GM20431 (cell line): ENCODE measurements around the gene FAM110A.
"Not testable (repeated sequence)": the region's sequence is repeated elsewhere in the genome, so short reads cannot be mapped to it uniquely, and the experiment has no call there.

Source experiments
- in situ Hi-C: fragments of 300-500 bp; cut with MseI, MboI; formaldehyde crosslinking; loops from one replicate; pipeline ENCODE4 v1.15.0; 2020; ENCODE audit warnings: low sequenced_read_pairs; ENCODE audit not compliant: unreplicated experiment

FAM110A gene

DNA sequence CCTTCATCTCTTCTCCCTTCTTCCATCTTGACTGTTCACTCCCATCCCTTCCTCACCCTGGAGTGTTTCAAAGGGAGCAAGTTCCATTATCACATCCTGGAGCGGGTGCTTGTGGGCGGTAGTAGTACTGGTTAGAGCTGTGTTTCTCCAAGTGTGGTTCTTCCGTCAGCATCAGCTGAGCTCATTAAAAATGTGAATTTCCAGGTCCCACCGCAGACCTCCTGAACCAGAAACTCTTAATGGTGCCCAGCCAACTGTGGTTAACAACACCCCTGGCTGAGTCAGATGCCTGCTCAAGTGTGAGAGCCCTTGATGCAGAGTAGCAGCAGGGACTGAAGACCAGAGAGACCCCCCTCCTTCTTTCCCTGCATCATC lies 58.2 kb downstream of the FAM110A start:
- in situ Hi-C loops, result no loop called here

DNA sequence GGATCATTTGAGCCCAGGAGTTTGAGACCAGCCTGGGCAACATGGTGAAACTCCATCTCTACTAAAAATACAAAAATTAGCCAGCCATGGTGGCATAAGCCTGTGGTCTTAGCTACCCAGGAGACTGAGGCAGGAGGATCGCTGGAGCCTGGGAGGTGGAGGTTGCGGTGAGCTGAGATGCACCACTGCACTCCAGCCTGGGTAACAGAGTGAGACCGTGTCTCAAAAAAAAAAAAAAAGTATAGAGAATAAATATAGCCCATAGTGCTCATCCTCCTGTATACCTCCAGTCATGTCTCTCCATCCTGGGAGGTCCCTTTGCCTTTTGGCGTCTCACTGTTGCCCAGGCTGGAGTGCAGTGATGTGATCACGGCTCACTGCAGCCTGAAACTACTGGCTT lies 58.9 kb downstream of the FAM110A start:
- in situ Hi-C loops, result not testable (repeated sequence)
